MM.1S (cell line): Measurements from ENCODE around the gene IL17RD.

Experiments used
- EZH2 ChIP-seq: fragments of 300-600 bp; sonication (generic); optimal IDR thresholded peaks from 2 replicates; pipeline ENCODE3; 2017; ENCODE audit warnings: low read depth, mild to moderate bottlenecking, antibody characterized with exemption, low read length, mixed read lengths
- EZH2phosphoT487 ChIP-seq: fragments of 300-600 bp; sonication (generic); IDR thresholded peaks from 2 replicates; pipeline ENCODE4 v1.6.1; 2018; ENCODE audit warnings: antibody characterized with exemption, low read length
- TF ChIP-seq, protein P1 (sequence below): fragments of 300-600 bp; sonication (generic); IDR thresholded peaks from 2 replicates; pipeline ENCODE4 v1.5.1; 2016; ENCODE audit warnings: antibody characterized with exemption, low read length, mixed read lengths

GRCh38 chr3:57155310-57155643 lies 9.9 kb downstream of the IL17RD start:
- TF ChIP-seq, protein P1, sequence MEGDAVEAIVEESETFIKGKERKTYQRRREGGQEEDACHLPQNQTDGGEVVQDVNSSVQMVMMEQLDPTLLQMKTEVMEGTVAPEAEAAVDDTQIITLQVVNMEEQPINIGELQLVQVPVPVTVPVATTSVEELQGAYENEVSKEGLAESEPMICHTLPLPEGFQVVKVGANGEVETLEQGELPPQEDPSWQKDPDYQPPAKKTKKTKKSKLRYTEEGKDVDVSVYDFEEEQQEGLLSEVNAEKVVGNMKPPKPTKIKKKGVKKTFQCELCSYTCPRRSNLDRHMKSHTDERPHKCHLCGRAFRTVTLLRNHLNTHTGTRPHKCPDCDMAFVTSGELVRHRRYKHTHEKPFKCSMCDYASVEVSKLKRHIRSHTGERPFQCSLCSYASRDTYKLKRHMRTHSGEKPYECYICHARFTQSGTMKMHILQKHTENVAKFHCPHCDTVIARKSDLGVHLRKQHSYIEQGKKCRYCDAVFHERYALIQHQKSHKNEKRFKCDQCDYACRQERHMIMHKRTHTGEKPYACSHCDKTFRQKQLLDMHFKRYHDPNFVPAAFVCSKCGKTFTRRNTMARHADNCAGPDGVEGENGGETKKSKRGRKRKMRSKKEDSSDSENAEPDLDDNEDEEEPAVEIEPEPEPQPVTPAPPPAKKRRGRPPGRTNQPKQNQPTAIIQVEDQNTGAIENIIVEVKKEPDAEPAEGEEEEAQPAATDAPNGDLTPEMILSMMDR: no peak
- TF ChIP-seq EZH2phosphoT487 (no peak), EZH2 (no peak)
